ENCODE data around the gene PFKFB2. TPM values are rescaled to one million over a fixed set of nuclear protein-coding genes. Genes with fewer than 3 reads are reported as not detected.

PFKFB2 gene
- polyA plus RNA-seq, 4 donors, result 20.0 to 38.5 (median 25.8) TPM

DNA sequence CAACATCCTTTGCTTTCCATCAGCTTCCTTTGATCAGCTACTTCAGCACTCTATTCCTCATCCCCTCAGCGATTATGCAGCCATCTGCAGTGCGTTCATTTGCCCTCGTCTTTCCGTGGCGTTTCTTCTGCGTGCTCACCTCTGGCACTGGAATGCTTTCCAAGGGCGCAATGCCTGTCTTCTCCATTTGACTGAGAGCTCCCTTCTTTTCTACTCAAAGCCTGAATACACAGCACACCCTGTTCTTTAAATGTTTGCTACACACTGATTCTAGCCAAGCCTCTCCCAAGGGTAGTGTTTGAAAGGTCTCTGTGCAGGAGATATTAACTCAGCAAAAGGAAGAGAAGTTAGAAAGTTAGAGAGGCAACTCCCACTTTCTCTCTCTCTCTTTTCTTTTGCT is 43.1 kb upstream of the PFKFB2 start:
- peak overlapping the region; percentile 56 to 78 (median 70) for H3K27ac ChIP-seq (ENCODE audit: low read depth in 1 of 3, low read length in 2 of 3)
- H3K4me1 ChIP-seq (ENCODE audit: control insufficient read depth in 3 of 3, insufficient read depth in 2 of 3, low read depth in 1 of 3, low read length in 2 of 3), result peaks cover 0 to 57% (median 23%) of the 10 kb centered on the region in 3 donors
- H3K27me3 ChIP-seq (ENCODE audit: control insufficient read depth in 3 of 3, insufficient read depth in 3 of 3, low read length in 3 of 3), result no peaks in the 10 kb centered on the region
- no peak overlapping the region for H3K4me3 ChIP-seq (ENCODE audit: low read depth in 1 of 3, low read length in 3 of 3)
- FAIRE-seq (no peak), DNase-seq (no peak)
- WGBS, 3 donors, result 36 to 70% (median 51%) methylated on average over 7 of the region's 7 CpGs
- peaks cover 0 to 11% of the 10 kb centered on the region in 2 donors for H3K9me3 ChIP-seq (ENCODE audit: control insufficient read depth in 2 of 2, insufficient read depth in 1 of 2, low read depth in 1 of 2, low read length in 1 of 2)
- H3K36me3 ChIP-seq (ENCODE audit: control insufficient read depth in 3 of 3, insufficient read depth in 2 of 3, low read depth in 1 of 3, low read length in 3 of 3), result peaks cover 0 to 6% (median 0%) of the 10 kb centered on the region in 3 donors

DNA sequence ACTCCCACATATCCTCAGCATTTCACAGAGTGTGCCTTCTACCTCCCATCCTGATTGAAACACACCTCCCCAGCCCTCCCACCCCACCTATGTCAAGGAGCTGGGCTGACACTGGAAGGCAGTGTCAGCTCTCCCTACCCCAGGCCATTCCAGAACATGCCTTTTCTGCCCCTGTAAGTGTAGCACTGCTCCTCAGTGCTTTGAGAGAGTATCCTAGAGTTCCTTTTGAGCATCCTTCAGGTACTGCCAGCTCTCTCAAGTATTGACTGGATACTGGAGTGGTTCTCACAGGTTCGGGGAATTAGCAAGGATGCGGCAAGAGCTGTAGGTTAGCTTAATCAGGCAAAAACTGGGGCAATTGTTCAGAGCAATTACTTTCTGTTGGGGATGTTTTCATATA is 42.3 kb upstream of the PFKFB2 start:
- Histone ChIP-seq H3K4me3 (ENCODE audit: low read depth in 1 of 3, low read length in 3 of 3) (no peak overlapping the region), H3K4me1 (ENCODE audit: control insufficient read depth in 3 of 3, insufficient read depth in 2 of 3, low read depth in 1 of 3, low read length in 2 of 3) (peaks cover 0 to 50% (median 23%) of the 10 kb centered on the region in 3 donors), H3K27ac (ENCODE audit: low read depth in 1 of 3, low read length in 2 of 3) (peak overlapping the region in 2 of 3 donors; percentile 56 to 78), H3K36me3 (ENCODE audit: control insufficient read depth in 3 of 3, insufficient read depth in 2 of 3, low read depth in 1 of 3, low read length in 3 of 3) (peaks cover 0 to 9% (median 0%) of the 10 kb centered on the region in 3 donors), H3K27me3 (ENCODE audit: control insufficient read depth in 3 of 3, insufficient read depth in 3 of 3, low read length in 3 of 3) (no peaks in the 10 kb centered on the region), H3K9me3 (ENCODE audit: control insufficient read depth in 2 of 2, insufficient read depth in 1 of 2, low read depth in 1 of 2, low read length in 1 of 2) (peaks cover 0 to 11% of the 10 kb centered on the region in 2 donors)
- FAIRE-seq, result no peak
- WGBS, 3 donors, result 94 to 97% (median 96%) methylated on average over 2 of the region's 2 CpGs
- DNase-seq, result no peak

- DNase-seq (no peak), FAIRE-seq (no peak)
- peaks cover 0 to 26% (median 15%) of the 10 kb centered on the region in 3 donors for H3K4me1 ChIP-seq (ENCODE audit: control insufficient read depth in 3 of 3, insufficient read depth in 2 of 3, low read depth in 1 of 3, low read length in 2 of 3)
- WGBS, 3 donors, result 66 to 72% (median 71%) methylated on average over 6 of the region's 6 CpGs
- H3K9me3 ChIP-seq (ENCODE audit: control insufficient read depth in 2 of 2, insufficient read depth in 1 of 2, low read depth in 1 of 2, low read length in 1 of 2), result no peaks in the 10 kb centered on the region
- peaks cover 0 to 4% (median 0%) of the 10 kb centered on the region in 3 donors for H3K36me3 ChIP-seq (ENCODE audit: control insufficient read depth in 3 of 3, insufficient read depth in 2 of 3, low read depth in 1 of 3, low read length in 3 of 3)
- no peak overlapping the region for H3K27ac ChIP-seq (ENCODE audit: low read depth in 1 of 3, low read length in 2 of 3)
- H3K27me3 ChIP-seq (ENCODE audit: control insufficient read depth in 3 of 3, insufficient read depth in 3 of 3, low read length in 3 of 3), result no peaks in the 10 kb centered on the region
- no peak overlapping the region for H3K4me3 ChIP-seq (ENCODE audit: low read depth in 1 of 3, low read length in 3 of 3)
Measured at GRCh38 chr1:207013321-207014085, 39.6 kb upstream of the PFKFB2 start.

DNA sequence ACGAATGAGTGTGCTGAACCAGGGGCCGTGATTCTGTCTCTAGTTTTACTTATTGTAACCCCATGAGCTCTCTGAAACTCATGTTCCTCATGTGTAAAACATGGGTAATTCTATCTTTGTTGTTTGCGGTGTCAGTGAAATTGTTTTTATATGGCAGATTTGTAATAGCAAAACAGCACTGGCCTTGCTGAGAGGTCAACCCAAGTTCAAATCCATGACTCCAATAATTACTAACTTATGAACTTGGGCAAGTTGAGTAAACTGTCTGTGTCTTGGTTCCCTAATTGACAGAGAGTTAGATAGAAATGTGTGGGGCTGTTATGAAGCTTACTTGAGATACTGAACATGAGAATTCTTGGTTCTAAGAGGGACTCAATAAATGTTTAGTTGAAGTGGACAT is 38.3 kb upstream of the PFKFB2 start:
- Histone ChIP-seq H3K4me1 (ENCODE audit: control insufficient read depth in 3 of 3, insufficient read depth in 2 of 3, low read depth in 1 of 3, low read length in 2 of 3) (peaks cover 0 to 18% (median 7%) of the 10 kb centered on the region in 3 donors), H3K27ac (ENCODE audit: low read depth in 1 of 3, low read length in 2 of 3) (no peak overlapping the region), H3K27me3 (ENCODE audit: control insufficient read depth in 3 of 3, insufficient read depth in 3 of 3, low read length in 3 of 3) (no peaks in the 10 kb centered on the region), H3K9me3 (ENCODE audit: control insufficient read depth in 2 of 2, insufficient read depth in 1 of 2, low read depth in 1 of 2, low read length in 1 of 2) (no peaks in the 10 kb centered on the region), H3K4me3 (ENCODE audit: low read depth in 1 of 3, low read length in 3 of 3) (no peak overlapping the region), H3K36me3 (ENCODE audit: control insufficient read depth in 3 of 3, insufficient read depth in 2 of 3, low read depth in 1 of 3, low read length in 3 of 3) (peaks cover 0 to 7% (median 0%) of the 10 kb centered on the region in 3 donors)
- WGBS, 3 donors, result 76 to 98% (median 85%) methylated on average over 3 of the region's 3 CpGs
- DNase-seq (no peak), FAIRE-seq (no peak)

DNA sequence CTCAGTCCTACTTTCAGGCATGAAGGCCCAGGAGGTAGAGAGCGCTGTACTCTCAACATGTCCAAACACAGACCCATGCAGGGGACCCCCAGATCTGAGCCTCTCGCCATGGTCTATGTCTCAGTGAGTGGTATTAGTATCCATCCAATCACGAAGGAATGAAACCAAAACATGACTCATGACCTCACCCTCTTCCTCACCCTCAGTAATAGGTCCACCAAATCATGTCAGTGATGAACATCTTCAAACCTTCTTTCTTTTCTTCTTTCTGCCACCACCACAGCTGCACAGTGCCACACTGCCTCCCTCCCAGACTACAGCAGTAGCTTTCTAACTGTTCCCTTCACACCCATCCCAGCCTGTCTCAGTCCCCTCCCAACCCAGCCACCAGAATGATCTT is 37.3 kb upstream of the PFKFB2 start:
- DNase-seq (no peak), FAIRE-seq (no peak)
- Histone ChIP-seq H3K36me3 (ENCODE audit: control insufficient read depth in 3 of 3, insufficient read depth in 2 of 3, low read depth in 1 of 3, low read length in 3 of 3) (peaks cover 0 to 12% (median 0%) of the 10 kb centered on the region in 3 donors), H3K4me3 (ENCODE audit: low read depth in 1 of 3, low read length in 3 of 3) (no peak overlapping the region), H3K27ac (ENCODE audit: low read depth in 1 of 3, low read length in 2 of 3) (no peak overlapping the region), H3K4me1 (ENCODE audit: control insufficient read depth in 3 of 3, insufficient read depth in 2 of 3, low read depth in 1 of 3, low read length in 2 of 3) (peaks cover 2 to 18% (median 3%) of the 10 kb centered on the region in 3 donors), H3K9me3 (ENCODE audit: control insufficient read depth in 2 of 2, insufficient read depth in 1 of 2, low read depth in 1 of 2, low read length in 1 of 2) (no peaks in the 10 kb centered on the region), H3K27me3 (ENCODE audit: control insufficient read depth in 3 of 3, insufficient read depth in 3 of 3, low read length in 3 of 3) (no peaks in the 10 kb centered on the region)
- 80 to 86% (median 82%) methylated on average over 3 of the region's 3 CpGs for WGBS, 3 donors

DNA sequence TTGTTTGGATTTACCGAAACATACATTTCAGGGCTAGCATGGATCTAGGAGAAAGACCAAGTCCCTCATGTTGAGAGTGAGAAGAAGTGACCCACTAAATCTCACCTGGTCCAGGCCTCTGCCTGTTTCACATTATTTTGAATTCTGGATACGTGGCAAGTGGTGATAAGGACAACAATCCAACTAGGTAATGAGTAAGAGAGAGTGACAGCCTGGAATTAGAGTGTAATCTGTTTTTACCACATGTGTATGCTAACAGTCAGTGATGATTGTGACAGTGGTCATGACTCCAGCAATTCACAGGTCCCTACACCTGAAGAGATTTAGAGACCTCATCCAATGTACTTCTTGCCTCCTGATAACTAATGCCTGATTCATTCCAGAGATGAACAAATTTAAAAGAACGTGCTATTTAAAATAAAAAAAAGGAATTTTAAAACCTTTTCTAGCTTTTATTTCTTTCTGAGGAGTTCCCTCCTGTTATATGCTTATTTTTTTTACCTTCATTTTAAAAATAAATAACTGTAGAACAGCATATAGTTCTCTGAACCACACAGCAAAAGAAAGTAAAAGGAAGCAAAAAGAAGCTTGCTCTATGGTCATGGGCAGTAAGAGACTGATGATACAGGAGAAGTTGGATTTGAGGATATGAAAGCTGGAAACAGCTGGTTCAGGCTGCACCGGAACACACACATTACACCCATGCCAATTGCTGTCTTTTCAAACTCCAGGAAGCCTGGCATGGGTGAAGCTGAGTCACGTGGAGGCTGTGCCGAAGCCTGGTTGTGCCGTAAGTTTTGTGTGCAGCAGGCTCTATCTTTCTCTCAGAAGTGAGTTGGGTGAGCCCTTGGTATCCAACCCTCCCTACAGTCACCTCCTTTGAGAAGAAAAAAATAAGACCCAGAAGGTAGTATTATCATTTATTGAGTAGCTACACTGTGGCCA is 35.2 kb upstream of the PFKFB2 start:
- FAIRE-seq, result no peak
- WGBS, 3 donors, result 29 to 54% (median 38%) methylated on average over 7 of the region's 7 CpGs
- H3K36me3 ChIP-seq (ENCODE audit: control insufficient read depth in 3 of 3, insufficient read depth in 2 of 3, low read depth in 1 of 3, low read length in 3 of 3), result peaks cover 0 to 33% (median 8%) of the 10 kb centered on the region in 3 donors
- no peak overlapping the region for H3K4me3 ChIP-seq (ENCODE audit: low read depth in 1 of 3, low read length in 3 of 3)
- H3K27ac ChIP-seq (ENCODE audit: low read depth in 1 of 3, low read length in 2 of 3), result peak overlapping the region in 1 of 3 donors; percentile 8
- H3K27me3 ChIP-seq (ENCODE audit: control insufficient read depth in 3 of 3, insufficient read depth in 3 of 3, low read length in 3 of 3), result no peaks in the 10 kb centered on the region
- peaks cover 4 to 35% (median 7%) of the 10 kb centered on the region in 3 donors for H3K4me1 ChIP-seq (ENCODE audit: control insufficient read depth in 3 of 3, insufficient read depth in 2 of 3, low read depth in 1 of 3, low read length in 2 of 3)
- H3K9me3 ChIP-seq (ENCODE audit: control insufficient read depth in 2 of 2, insufficient read depth in 1 of 2, low read depth in 1 of 2, low read length in 1 of 2), result no peaks in the 10 kb centered on the region
- DNase-seq, result peak; percentile 60 to 61

DNA sequence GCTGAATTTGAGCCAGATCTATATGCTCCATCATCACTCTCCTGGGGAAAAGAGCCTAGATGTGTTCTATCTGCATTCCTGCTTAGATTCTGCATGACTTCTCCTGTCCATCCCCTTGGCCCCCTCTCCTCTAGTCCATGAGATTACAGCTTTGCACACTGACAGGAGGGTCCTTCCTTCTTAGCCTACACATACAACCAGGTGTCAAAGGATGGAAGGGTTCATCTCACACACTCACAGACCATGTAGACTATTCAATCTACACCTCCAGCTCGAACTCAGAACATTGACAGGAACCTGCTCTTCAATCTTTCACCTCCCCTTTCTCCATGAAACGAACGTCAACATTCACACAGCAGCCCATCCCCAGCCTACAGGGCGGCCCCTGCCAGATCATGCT is 34.4 kb upstream of the PFKFB2 start:
- Histone ChIP-seq H3K27ac (ENCODE audit: low read depth in 1 of 3, low read length in 2 of 3) (peak overlapping the region in 2 of 3 donors; percentile 50 to 78), H3K4me1 (ENCODE audit: control insufficient read depth in 3 of 3, insufficient read depth in 2 of 3, low read depth in 1 of 3, low read length in 2 of 3) (peaks cover 9 to 44% (median 11%) of the 10 kb centered on the region in 3 donors), H3K27me3 (ENCODE audit: control insufficient read depth in 3 of 3, insufficient read depth in 3 of 3, low read length in 3 of 3) (no peaks in the 10 kb centered on the region), H3K9me3 (ENCODE audit: control insufficient read depth in 2 of 2, insufficient read depth in 1 of 2, low read depth in 1 of 2, low read length in 1 of 2) (no peaks in the 10 kb centered on the region), H3K36me3 (ENCODE audit: control insufficient read depth in 3 of 3, insufficient read depth in 2 of 3, low read depth in 1 of 3, low read length in 3 of 3) (peaks cover 0 to 41% (median 13%) of the 10 kb centered on the region in 3 donors), H3K4me3 (ENCODE audit: low read depth in 1 of 3, low read length in 3 of 3) (no peak overlapping the region)
- DNase-seq (no peak), FAIRE-seq (no peak)
- whole genome bisulfite sequencing, 3 donors, result 78 to 85% (median 80%) methylated on average over 4 of the region's 4 CpGs

- Histone ChIP-seq H3K4me1 (ENCODE audit: control insufficient read depth in 3 of 3, insufficient read depth in 2 of 3, low read depth in 1 of 3, low read length in 2 of 3) (peaks cover 10 to 48% (median 16%) of the 10 kb centered on the region in 3 donors), H3K27me3 (ENCODE audit: control insufficient read depth in 3 of 3, insufficient read depth in 3 of 3, low read length in 3 of 3) (no peaks in the 10 kb centered on the region), H3K36me3 (ENCODE audit: control insufficient read depth in 3 of 3, insufficient read depth in 2 of 3, low read depth in 1 of 3, low read length in 3 of 3) (peaks cover 0 to 44% (median 16%) of the 10 kb centered on the region in 3 donors), H3K9me3 (ENCODE audit: control insufficient read depth in 2 of 2, insufficient read depth in 1 of 2, low read depth in 1 of 2, low read length in 1 of 2) (no peaks in the 10 kb centered on the region), H3K4me3 (ENCODE audit: low read depth in 1 of 3, low read length in 3 of 3) (no peak overlapping the region), H3K27ac (ENCODE audit: low read depth in 1 of 3, low read length in 2 of 3) (peak overlapping the region in 2 of 3 donors; percentile 28 to 78)
- 90 to 92% (median 91%) methylated on average over 2 of the region's 2 CpGs for WGBS, 3 donors
- no peak for DNase-seq
- FAIRE-seq, result no peak
Measured at GRCh38 chr1:207019161-207019560, 33.9 kb upstream of the PFKFB2 start.
